Uterus (tissue), 4 donors: Measurements from ENCODE around the gene CLASRP. TPM values are rescaled to one million over a fixed set of nuclear protein-coding genes. Genes with fewer than 3 reads are reported as not detected.

Experiments used
- DNase-seq, 2 donors: peaks; one replicate each; pipeline ENCODE4 v3.0.0-alpha.2; 2019 to 2020
- H3K27ac ChIP-seq, 2 donors: fragments of 200-600 bp; sonication (generic); 1 replicate in 1 of 2; 2 replicates in 1 of 2; pipeline ENCODE4 v1.5.1; 2016 to 2018
- H3K27me3 ChIP-seq, 2 donors: fragments of 200-600 bp; sonication (generic); one replicate each; pipeline ENCODE4 v1.5.1; 2018 to 2019; ENCODE audit warnings: control low read depth in 1 of 2
- H3K36me3 ChIP-seq, 2 donors: fragments of 200-600 bp; sonication (generic); one replicate each; pipeline ENCODE4 v1.5.1; 2019; ENCODE audit warnings: control low read depth in 1 of 2
- H3K4me1 ChIP-seq, 2 donors: fragments of 200-600 bp; sonication (generic); one replicate each; pipeline ENCODE4 v1.5.1; 2018 to 2019; ENCODE audit warnings: control low read depth in 1 of 2
- H3K4me3 ChIP-seq, 2 donors: fragments of 200-600 bp; sonication (generic); 1 replicate in 1 of 2; 2 replicates in 1 of 2; pipeline ENCODE4 v1.5.1; 2018 to 2019; ENCODE audit warnings: mild to moderate bottlenecking in 1 of 2
- H3K9me3 ChIP-seq, 2 donors: fragments of 200-600 bp; sonication (generic); one replicate each; pipeline ENCODE4 v1.5.1; 2019; ENCODE audit warnings: control low read depth in 1 of 2
- CTCF ChIP-seq, 4 experiments: fragments of 200-600 bp in 2 of 4; fragments of 450-650 bp in 2 of 4; sonication (generic) in 2 of 4; IDR thresholded peaks; one replicate each; pipeline ENCODE4 v1.5.1; 2016 to 2019; ENCODE audit warnings: antibody characterized with exemption in 4 of 4, mild to moderate bottlenecking in 2 of 4, moderate library complexity in 1 of 4
- POLR2A ChIP-seq, 2 donors: fragments of 450-650 bp; IDR thresholded peaks; one replicate each; pipeline ENCODE4 v1.6.1; 2016; ENCODE audit warnings: antibody characterized with exemption in 2 of 2, mild to moderate bottlenecking in 1 of 2, moderate library complexity in 1 of 2
- intact Hi-C: fragments of 100-400 bp; cut with DNase I; formaldehyde crosslinking; loops from one replicate; pipeline ENCODE4 v1.15.1; 2023; ENCODE audit warnings: low total_unique reads
- total RNA-seq, 4 donors: library from RNA; depleted of rRNA in 3 of 4; stranded (reverse); fragments of >200 nt in 3 of 4; gene quantifications; one replicate each; pipeline versions ENCODE4 v1.1.0 to v1.2.4, GENCODE V29; 2014 to 2023
- donor health status: DM: yes; HTN: yes; CAD: no.

CLASRP gene
- total RNA-seq, 4 donors from 2014 or later, result 36.6 to 107 (median 73.9) TPM

DNA sequence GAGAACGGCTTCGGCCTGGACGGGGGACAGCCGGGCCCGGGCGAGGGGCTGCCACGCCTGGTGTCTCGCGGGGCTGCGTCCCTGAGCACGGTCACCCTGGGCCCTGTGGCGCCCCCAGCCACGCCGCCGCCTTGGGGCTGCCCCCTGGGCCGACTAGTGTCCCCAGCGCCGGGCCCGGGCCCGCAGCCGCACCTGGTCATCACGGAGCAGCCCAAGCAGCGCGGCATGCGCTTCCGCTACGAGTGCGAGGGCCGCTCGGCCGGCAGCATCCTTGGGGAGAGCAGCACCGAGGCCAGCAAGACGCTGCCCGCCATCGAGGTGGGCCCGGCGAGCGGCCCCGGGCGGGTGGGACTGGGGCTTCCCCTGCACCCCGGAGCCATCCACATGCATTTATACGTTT is 26.9 kb upstream of the CLASRP start:
- DNase-seq, result no peak
- Histone ChIP-seq H3K27me3 (no peaks in the 10 kb centered on the region), H3K36me3 (no peaks in the 10 kb centered on the region), H3K9me3 (no peaks in the 10 kb centered on the region), H3K4me1 (no peaks in the 10 kb centered on the region), H3K4me3 (no peak overlapping the region), H3K27ac (no peak overlapping the region)
- intact Hi-C loops, result no loop called here
- TF ChIP-seq CTCF (IDR thresholded peaks at IDR 0.05) (no peak), POLR2A (IDR thresholded peaks at IDR 0.05) (no peak)

DNA sequence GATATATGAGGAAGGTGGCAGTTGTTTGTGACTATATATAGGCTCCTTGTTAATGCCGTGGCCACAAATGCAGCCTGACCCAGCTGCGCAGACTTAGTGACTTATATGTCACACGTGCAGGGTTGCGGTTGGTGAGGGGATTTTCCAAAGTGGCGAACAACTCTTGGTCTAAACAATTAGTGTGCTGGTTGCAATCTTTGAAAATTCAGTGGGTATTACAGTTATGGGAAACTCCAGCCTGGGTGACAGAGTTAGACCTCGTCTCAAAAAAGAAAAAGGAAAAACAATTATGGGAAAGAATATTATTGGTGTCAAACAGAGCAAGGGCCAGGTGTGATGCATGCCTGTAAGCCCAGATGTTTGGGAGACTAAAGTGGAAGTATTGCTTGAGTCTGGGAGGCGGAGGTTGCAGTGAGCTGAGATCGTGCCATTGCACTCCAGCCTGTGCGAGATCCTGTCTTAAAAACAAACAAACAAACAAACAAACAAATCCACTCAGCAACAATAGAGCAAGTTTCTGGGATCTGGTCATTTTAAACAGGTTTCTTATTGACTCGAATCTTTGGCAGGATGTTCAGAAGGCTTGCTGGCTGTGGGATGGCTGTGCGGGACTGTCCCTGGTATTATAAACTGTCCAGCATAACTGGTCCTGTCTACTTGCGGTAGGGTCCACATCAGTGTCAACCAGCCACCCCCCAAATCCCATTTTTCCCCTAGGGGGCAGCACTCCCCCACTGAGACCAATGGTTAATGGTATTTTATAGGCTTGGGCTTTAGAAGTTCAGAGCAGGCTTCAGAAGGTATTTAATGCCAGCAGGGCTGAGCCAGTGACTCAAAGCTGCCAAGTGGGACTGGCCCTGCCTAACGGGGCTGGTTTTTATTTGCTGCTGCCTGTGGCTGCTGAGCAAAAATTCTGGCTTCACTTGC is 22.2 kb upstream of the CLASRP start:
- no peak overlapping the region for H3K27ac ChIP-seq
- no peak overlapping the region for H3K4me3 ChIP-seq
- H3K4me1 ChIP-seq, result no peaks in the 10 kb centered on the region
- peak in 1 of 2 donors; percentile 50 for DNase-seq
- TF ChIP-seq CTCF (IDR thresholded peaks at IDR 0.05) (peak; percentile 40 to 49 (median 42)), POLR2A (IDR thresholded peaks at IDR 0.05) (no peak)
- no peaks in the 10 kb centered on the region for H3K36me3 ChIP-seq
- no peaks in the 10 kb centered on the region for H3K27me3 ChIP-seq
- H3K9me3 ChIP-seq, result no peaks in the 10 kb centered on the region
- intact Hi-C loops, result no loop called here

- no peak overlapping the region for H3K27ac ChIP-seq
- intact Hi-C loops, result no loop called here
- H3K36me3 ChIP-seq, result no peaks in the 10 kb centered on the region
- DNase-seq, result no peak
- no peaks in the 10 kb centered on the region for H3K27me3 ChIP-seq
- no peaks in the 10 kb centered on the region for H3K4me1 ChIP-seq
- TF ChIP-seq CTCF (IDR thresholded peaks at IDR 0.05), result no peak
- TF ChIP-seq POLR2A (IDR thresholded peaks at IDR 0.05), result no peak
- H3K9me3 ChIP-seq, result no peaks in the 10 kb centered on the region
- no peak overlapping the region for H3K4me3 ChIP-seq
These were observed 19.7 kb upstream of the CLASRP start for GRCh38 chr19:45019187-45019586.

DNA sequence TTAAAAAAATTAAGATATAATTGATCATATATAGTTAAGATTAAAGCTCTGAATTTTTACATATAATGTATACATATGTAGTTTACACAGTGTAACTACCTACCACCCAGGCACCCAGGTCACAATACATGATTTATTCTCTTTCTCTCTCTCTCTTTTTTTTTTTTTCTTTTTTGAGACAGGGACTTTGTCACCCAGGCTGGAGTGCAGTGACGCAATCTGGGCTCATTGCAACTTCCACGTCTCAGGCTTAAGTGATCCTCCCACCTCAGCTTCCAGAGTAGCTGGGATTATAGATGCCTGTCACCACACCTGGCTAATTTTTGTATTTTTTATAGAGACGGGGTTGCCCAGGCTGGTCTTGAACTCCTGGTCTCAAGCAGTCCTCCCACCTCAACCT is 18.8 kb upstream of the CLASRP start:
- TF ChIP-seq POLR2A (IDR thresholded peaks at IDR 0.05) (no peak), CTCF (IDR thresholded peaks at IDR 0.05) (no peak)
- intact Hi-C loops, result no loop called here
- H3K4me3 ChIP-seq, result no peak overlapping the region

DNA sequence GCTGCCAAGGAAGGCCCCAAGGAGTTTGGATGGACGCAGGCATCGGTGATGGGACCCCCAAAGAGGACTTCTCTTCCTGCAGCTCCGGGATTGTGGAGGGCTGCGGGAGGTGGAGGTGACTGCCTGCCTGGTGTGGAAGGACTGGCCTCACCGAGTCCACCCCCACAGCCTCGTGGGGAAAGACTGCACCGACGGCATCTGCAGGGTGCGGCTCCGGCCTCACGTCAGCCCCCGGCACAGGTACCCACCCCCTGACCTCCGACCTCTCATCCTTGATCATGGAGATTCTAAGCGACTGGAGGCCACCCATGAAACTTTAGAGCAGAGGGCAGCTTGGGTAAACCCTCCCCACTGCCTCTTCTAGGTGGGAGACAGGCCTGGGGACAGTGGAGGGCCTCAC is 16.9 kb upstream of the CLASRP start:
- no peaks in the 10 kb centered on the region for H3K9me3 ChIP-seq
- no peaks in the 10 kb centered on the region for H3K27me3 ChIP-seq
- no peaks in the 10 kb centered on the region for H3K4me1 ChIP-seq
- H3K36me3 ChIP-seq, result no peaks in the 10 kb centered on the region
- TF ChIP-seq POLR2A (IDR thresholded peaks at IDR 0.05) (no peak), CTCF (IDR thresholded peaks at IDR 0.05) (no peak)
- H3K4me3 ChIP-seq, result no peak overlapping the region
- no peak for DNase-seq
- intact Hi-C loops, result no loop called here
- H3K27ac ChIP-seq, result no peak overlapping the region

More for the DNA sequence above, 18.8 kb upstream of the CLASRP start:
- DNase-seq, result no peak
- Histone ChIP-seq H3K4me1 (no peaks in the 10 kb centered on the region), H3K9me3 (no peaks in the 10 kb centered on the region), H3K36me3 (no peaks in the 10 kb centered on the region), H3K27me3 (no peaks in the 10 kb centered on the region), H3K27ac (no peak overlapping the region)
